IPS-20b (cell line): ENCODE data around the gene TOMT.
"Not testable (repeated sequence)": the region's sequence is repeated elsewhere in the genome, so short reads cannot be mapped to it uniquely, and the experiment has no call there.

ENCODE experiments used
- H3K27ac ChIP-seq: one replicate; pipeline ENCODE4 v1.5.1; 2013; ENCODE audit warnings: low read length
- H3K27me3 ChIP-seq: 2 replicates; pipeline ENCODE4 v1.6.1; 2013; ENCODE audit warnings: mild to moderate bottlenecking, low read length, inconsistent platforms; ENCODE audit not compliant: insufficient read depth
- H3K36me3 ChIP-seq: 2 replicates; pipeline ENCODE4 v1.6.1; 2013; ENCODE audit warnings: low read depth, mild to moderate bottlenecking, inconsistent platforms, low read length, moderate library complexity; ENCODE audit not compliant: insufficient read depth
- H3K4me1 ChIP-seq: 2 replicates; pipeline ENCODE4 v1.6.1; 2013; ENCODE audit warnings: mild to moderate bottlenecking, control low read depth, inconsistent platforms, low read length, moderate library complexity; ENCODE audit not compliant: insufficient read depth
- H3K4me3 ChIP-seq: 2 replicates; pipeline ENCODE4 v1.5.1; 2013; ENCODE audit warnings: mild to moderate bottlenecking, low read length, inconsistent platforms
- H3K9ac ChIP-seq: 2 replicates; pipeline ENCODE4 v1.6.1; 2013; ENCODE audit warnings: low read depth, mild to moderate bottlenecking, inconsistent platforms, low read length, moderate library complexity
- H3K9me3 ChIP-seq: 2 replicates; pipeline ENCODE4 v1.6.1; 2013; ENCODE audit warnings: mild to moderate bottlenecking, low read depth, low read length, inconsistent platforms; ENCODE audit not compliant: insufficient read depth

Gene TOMT

DNA sequence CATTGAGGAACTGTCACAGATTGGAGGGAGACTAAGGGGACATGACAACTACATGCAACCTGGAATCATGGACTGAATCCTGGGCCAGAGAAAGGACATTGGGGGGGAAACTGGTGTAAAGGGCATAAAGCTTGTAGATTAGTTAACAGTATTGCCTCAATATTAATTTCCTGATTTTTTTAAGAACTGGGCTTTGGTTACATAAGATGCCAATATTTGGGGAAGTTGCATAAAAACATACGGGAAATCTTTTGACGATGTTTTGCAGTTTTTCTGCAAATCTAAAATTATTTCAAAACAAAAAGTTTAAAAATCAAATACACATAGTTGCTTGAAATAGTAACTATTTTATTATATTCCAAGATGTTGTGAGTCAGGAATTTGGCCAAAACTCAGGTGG lies 26.9 kb downstream of the TOMT start:
- H3K9me3 ChIP-seq, result peaks cover 27% of the 10 kb centered on the region; the same call in 1 of the 2 replicates
- H3K4me3 ChIP-seq, result no peak overlapping the region
- no peak overlapping the region for H3K27ac ChIP-seq
- H3K9ac ChIP-seq, result no peak overlapping the region
- peaks cover 24% of the 10 kb centered on the region for H3K27me3 ChIP-seq
- H3K4me1 ChIP-seq, result no peaks in the 10 kb centered on the region
- no peaks in the 10 kb centered on the region for H3K36me3 ChIP-seq

DNA sequence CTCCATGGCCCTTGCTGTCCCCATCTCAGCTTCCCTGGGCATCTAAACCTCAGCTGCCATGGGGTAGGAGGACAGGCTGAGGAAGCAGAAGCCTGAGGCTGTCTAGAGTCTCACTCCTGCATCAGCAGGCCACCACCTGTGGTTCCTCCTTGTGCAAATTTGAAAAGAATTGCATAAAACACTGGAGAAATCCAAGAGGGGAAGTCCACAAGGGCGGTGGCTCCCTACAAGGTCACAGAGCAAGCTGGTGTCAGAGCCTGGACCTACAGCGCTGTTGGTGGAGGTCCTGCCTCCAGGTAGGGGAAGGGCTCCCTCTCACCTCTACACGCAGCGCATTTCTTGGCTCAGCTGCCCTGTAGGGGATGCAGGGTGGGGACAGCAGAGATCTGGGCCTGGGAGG lies 29.7 kb downstream of the TOMT start, which contains the start of gene FOLR3:
FOLR3 (plus strand) TSS at position 253 of the 400 bp plus-strand sequence. CDS start 228 bp downstream, outside the sequence.
- H3K9ac ChIP-seq, H3K4me3 ChIP-seq, H3K9me3 ChIP-seq, H3K36me3 ChIP-seq, H3K4me1 ChIP-seq, H3K27ac ChIP-seq: not testable (repeated sequence)
- H3K27me3 ChIP-seq, result peaks cover 24% of the 10 kb centered on the region

DNA sequence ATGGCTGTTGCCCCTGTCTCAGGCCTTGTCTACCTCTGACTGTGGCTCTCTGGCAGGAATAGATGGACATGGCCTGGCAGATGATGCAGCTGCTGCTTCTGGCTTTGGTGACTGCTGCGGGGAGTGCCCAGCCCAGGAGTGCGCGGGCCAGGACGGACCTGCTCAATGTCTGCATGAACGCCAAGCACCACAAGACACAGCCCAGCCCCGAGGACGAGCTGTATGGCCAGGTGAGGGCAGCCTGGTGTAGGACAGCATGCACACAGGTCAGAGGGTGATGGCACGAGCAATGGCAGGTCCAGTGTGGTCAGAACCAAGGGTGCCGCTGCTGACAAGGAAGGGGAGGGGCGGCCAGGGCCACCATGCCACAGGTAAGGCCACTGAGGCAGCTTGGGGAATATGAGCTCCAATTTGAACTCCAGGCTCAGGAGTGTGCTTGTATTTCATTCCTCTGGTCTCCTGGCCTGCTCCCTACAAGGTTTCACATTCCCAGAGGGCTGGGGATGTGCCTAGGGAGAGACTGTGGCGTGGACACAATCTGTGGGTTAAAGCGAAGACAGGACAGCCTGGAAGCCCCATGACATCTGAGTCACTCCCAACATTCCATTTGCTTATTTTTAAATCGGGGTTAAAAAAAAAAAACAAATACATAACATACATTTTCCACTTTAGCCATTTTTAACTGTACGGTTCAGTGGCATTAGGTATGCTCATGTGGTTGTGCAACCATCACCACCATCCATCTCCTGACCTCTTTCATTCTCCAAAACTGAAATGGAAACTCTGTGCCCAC lies 30.4 kb downstream of the TOMT start:
- Histone ChIP-seq H3K4me1 (0 out of 2 replicates have a peak, but pooled peaks cover 4% of the 10 kb centered on the region), H3K4me3 (no peak overlapping the region), H3K27me3 (peaks cover 24% of the 10 kb centered on the region), H3K27ac (no peak overlapping the region), H3K36me3 (no peaks in the 10 kb centered on the region), H3K9me3 (no peaks in the 10 kb centered on the region), H3K9ac (no peak overlapping the region)

DNA sequence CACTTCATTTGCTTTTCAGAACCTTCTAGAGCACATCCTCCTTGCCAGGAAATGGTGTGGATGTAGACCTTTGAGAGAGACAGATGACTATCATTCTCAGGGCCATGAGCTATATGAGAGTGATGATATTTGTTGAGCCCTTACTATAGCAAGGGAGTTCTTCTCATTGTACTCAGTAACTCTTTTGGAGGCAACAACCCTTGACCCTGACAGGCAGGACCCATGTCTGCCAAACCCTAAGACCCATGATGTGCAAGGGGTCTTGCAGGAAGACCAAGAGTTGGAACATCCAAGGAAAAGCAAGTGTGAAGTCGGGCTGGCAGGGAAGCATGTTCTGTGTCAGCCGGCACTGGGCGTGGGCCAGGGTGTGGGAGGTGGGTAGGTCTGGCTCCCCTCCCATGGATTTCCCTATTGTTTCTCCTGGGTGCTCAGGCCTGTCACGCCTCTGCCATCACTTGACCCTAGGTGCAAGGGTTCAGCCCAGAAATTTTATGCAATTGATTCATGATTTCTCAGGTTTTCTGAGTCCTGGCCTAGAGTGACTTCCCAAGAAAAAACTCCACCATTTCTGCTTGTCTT lies 31.0 kb downstream of the TOMT start:
- Histone ChIP-seq H3K9ac (no peak overlapping the region), H3K4me3 (no peak overlapping the region), H3K27ac (no peak overlapping the region), H3K36me3 (no peaks in the 10 kb centered on the region), H3K9me3 (no peaks in the 10 kb centered on the region), H3K27me3 (peaks cover 21% of the 10 kb centered on the region), H3K4me1 (0 out of 2 replicates have a peak, but pooled peaks cover 7% of the 10 kb centered on the region)

DNA sequence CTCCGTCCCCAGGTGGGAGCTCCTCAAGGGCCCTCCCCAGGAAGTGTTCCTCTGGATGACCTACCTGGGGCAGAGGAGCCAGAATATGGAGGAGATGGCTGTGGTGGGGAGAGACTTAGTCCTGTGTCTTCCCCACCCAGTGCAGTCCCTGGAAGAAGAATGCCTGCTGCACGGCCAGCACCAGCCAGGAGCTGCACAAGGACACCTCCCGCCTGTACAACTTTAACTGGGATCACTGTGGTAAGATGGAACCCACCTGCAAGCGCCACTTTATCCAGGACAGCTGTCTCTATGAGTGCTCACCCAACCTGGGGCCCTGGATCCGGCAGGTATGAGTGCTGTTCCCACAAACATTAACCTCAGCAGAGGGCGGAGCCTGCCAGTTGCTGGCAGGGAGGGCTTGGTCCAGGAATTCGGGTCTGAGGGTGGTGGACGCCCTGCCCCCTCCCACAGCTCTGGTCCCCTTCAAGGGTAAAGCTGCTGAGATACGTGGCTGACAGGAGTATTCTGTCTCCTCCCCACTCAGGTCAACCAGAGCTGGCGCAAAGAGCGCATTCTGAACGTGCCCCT lies 33.2 kb downstream of the TOMT start:
- Histone ChIP-seq H3K27me3 (no peaks in the 10 kb centered on the region; the same call in 1 of the 2 replicates), H3K9me3 (no peaks in the 10 kb centered on the region), H3K4me3 (no peak overlapping the region), H3K9ac (no peak overlapping the region), H3K4me1 (0 out of 2 replicates have a peak, but pooled peaks cover 7% of the 10 kb centered on the region), H3K27ac (no peak overlapping the region), H3K36me3 (no peaks in the 10 kb centered on the region)

DNA sequence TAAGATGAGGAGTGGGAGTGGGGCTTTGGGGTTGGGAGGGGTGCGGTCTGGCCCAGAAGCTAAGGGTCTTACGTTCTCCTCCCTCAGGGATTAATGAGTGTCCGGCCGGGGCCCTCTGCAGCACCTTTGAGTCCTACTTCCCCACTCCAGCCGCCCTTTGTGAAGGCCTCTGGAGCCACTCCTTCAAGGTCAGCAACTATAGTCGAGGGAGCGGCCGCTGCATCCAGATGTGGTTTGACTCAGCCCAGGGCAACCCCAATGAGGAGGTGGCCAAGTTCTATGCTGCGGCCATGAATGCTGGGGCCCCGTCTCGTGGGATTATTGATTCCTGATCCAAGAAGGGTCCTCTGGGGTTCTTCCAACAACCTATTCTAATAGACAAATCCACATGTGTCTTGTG lies 33.8 kb downstream of the TOMT start:
- H3K9ac ChIP-seq, result no peak overlapping the region
- no peak overlapping the region for H3K4me3 ChIP-seq
- H3K36me3 ChIP-seq, result no peaks in the 10 kb centered on the region
- no peaks in the 10 kb centered on the region for H3K9me3 ChIP-seq
- no peak overlapping the region for H3K27ac ChIP-seq
- 0 out of 2 replicates have a peak, but pooled peaks cover 7% of the 10 kb centered on the region for H3K4me1 ChIP-seq
- H3K27me3 ChIP-seq, result no peaks in the 10 kb centered on the region; the same call in 1 of the 2 replicates

DNA sequence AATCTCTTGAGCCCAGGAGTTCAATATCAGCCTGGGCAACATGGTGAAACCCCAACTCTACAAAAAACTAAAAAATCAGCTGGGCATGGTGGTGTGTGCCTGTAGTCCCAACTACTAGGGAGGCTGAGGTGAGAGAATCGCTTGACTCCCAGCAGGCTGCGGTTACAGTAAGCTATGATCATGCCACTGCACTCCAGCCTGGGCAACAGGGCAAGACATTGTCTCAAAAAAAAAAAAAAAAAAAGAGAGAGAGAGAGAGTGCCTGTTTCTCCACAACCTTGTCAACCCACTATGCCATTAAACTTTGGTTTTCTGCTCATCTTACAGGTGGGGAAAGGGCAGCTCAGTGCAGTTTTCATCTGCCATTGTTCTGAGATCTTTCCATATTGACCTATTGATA lies 34.9 kb downstream of the TOMT start:
- H3K27ac ChIP-seq, result no peak overlapping the region
- 0 out of 2 replicates have a peak, but pooled peaks cover 7% of the 10 kb centered on the region for H3K4me1 ChIP-seq
- H3K4me3 ChIP-seq, result no peak overlapping the region
- H3K9me3 ChIP-seq, result no peaks in the 10 kb centered on the region
- no peaks in the 10 kb centered on the region for H3K36me3 ChIP-seq
- H3K9ac ChIP-seq, result no peak overlapping the region
- H3K27me3 ChIP-seq, result no peaks in the 10 kb centered on the region; the same call in 1 of the 2 replicates

DNA sequence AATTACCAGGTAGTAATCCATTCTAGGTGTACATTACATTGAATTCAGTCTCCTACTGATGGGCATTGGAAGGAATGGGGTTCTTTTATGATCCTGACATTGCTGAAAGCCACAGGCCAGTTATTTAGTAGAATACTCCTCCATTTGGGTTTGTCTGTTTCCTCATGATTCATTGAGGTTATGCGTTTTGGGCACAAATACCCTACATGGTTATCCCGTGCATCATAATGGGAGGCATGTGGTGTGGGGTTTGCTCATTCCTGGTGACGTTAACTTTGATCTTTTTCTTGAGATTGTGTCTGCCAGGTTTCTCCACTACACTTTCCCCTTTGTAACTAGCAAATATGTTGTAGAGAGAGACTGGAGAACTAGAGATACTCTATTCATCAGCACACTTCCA lies 35.3 kb downstream of the TOMT start:
- H3K27ac ChIP-seq, result no peak overlapping the region
- H3K4me1 ChIP-seq, result 0 out of 2 replicates have a peak, but pooled peaks cover 7% of the 10 kb centered on the region
- H3K9ac ChIP-seq, result no peak overlapping the region
- no peaks in the 10 kb centered on the region; the same call in 1 of the 2 replicates for H3K27me3 ChIP-seq
- H3K36me3 ChIP-seq, result no peaks in the 10 kb centered on the region
- no peaks in the 10 kb centered on the region for H3K9me3 ChIP-seq
- no peak overlapping the region for H3K4me3 ChIP-seq

DNA sequence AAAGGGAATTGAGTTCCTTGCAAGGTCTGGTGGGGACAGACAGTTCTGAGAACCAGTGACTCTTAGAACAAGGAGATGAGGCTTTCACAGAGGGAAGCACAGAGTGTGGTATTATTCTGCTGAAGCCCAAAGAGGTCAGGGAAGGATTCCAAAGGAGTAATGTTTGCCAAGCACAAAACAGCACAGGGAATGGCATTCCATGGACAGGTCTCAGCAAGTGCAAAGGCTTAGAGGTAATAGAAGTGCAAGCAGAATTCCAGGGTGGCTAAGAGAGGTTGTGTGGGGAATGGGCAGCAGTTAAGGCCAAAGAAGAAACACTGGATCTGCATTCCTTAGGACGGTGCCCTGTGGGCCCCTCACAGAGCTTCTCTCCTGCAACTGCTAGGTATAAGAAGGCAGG lies 36.4 kb downstream of the TOMT start:
- H3K27ac ChIP-seq, H3K4me1 ChIP-seq, H3K9ac ChIP-seq, H3K4me3 ChIP-seq, H3K9me3 ChIP-seq, H3K27me3 ChIP-seq, H3K36me3 ChIP-seq: not testable (repeated sequence)

DNA sequence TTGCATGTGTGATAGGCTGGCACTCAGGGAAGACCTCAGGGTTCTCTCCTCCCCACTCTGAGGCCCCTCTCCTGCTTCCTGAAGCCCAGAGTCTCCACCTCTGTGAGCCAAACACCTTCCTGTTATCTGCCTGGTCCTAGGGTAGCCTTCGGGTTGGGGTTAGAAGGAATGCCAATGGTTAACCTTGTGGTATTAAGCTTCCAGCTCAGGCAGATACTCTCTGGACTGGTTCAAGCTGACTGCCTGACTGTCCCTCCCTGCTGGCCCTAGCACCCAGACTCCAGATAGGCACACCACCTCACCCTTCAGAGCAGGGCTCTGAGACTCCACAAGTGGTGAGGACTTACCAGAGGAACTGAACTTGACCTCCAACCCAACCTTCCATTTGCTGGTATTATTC lies 36.8 kb downstream of the TOMT start:
- H3K36me3 ChIP-seq, H3K9me3 ChIP-seq, H3K4me1 ChIP-seq, H3K27ac ChIP-seq, H3K4me3 ChIP-seq, H3K27me3 ChIP-seq, H3K9ac ChIP-seq: not testable (repeated sequence)

DNA sequence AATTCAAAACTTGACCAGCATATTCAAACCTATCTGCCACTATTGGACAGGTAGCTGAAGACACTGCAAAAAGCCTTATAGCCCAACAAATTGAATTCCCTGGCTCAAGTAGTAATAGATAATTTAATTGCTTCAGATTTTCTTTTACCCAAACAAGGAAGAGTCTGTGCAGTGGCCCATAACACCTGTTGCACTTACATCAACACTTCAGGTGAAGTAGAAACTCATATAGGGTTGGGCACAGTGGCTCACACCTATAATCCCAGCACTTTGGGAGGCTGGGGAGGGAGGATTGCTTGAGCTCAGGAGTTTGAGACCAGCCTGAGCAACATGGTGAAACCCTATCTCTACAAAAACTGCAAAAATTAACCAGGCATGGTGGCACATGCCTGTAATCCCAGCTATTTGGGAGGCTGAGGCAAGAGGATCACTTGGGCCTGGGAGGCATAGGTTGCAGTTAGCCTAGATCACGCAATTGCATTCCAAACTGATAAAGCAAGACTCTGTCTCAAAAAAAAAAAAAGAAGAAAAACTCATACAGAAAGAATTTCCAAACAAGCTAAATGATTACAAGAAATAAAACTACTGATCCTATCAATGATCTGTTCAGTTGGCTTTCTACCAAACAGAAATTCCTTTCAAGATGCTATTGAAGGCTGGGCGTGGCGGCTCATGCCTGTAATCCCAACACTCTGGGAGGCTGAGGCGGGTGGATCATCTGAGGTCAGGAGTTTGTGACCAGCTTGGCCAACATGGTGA lies 39.3 kb downstream of the TOMT start:
- H3K27me3 ChIP-seq, result no peaks in the 10 kb centered on the region; the same call in 1 of the 2 replicates
- no peak overlapping the region for H3K27ac ChIP-seq
- H3K36me3 ChIP-seq, result no peaks in the 10 kb centered on the region

More for the DNA sequence above, 39.3 kb downstream of the TOMT start:
- H3K4me1 ChIP-seq, result 0 out of 2 replicates have a peak, but pooled peaks cover 7% of the 10 kb centered on the region
- no peak overlapping the region for H3K4me3 ChIP-seq
- no peak overlapping the region for H3K9ac ChIP-seq
- H3K9me3 ChIP-seq, result no peaks in the 10 kb centered on the region
